Natural killer cell (primary cell): ENCODE data around the gene AP2A2. TPM values are rescaled to one million over a fixed set of nuclear protein-coding genes. Genes with fewer than 3 reads are reported as not detected.

ENCODE experiments used
- ATAC-seq, 3 donors: fragments of 150-1000 bp in 2 of 3; fragments of 200-7000 bp in 1 of 3; cut with Tn5 transposase; 1 replicate in 1 of 3; 2 replicates in 2 of 3; pipeline ENCODE4 v1.10.0; 2021; ENCODE audit warnings: mild to moderate bottlenecking in 2 of 3, moderate library complexity in 2 of 3
- DNase-seq, 2 donors: peaks; one replicate each; pipeline versions ENCODE4 v3.0.0 to v3.0.0-alpha.2; 2013 to 2021; ENCODE audit warnings: mixed read lengths in 1 of 2
- H3K27ac ChIP-seq: one replicate; pipeline ENCODE4 v1.5.1; 2013; ENCODE audit warnings: mild to moderate bottlenecking, low read length
- H3K27me3 ChIP-seq: one replicate; pipeline ENCODE4 v1.6.1; 2013; ENCODE audit warnings: low read length; ENCODE audit not compliant: control insufficient read depth, insufficient read depth
- H3K36me3 ChIP-seq: one replicate; pipeline ENCODE4 v1.6.1; 2013; ENCODE audit warnings: low read length; ENCODE audit not compliant: control insufficient read depth, insufficient read depth
- H3K4me1 ChIP-seq: one replicate; pipeline ENCODE4 v1.6.1; 2013; ENCODE audit warnings: low read length; ENCODE audit not compliant: control insufficient read depth, insufficient read depth
- H3K4me3 ChIP-seq: one replicate; pipeline ENCODE4 v1.5.1; 2013; ENCODE audit warnings: low read length
- H3K9me3 ChIP-seq: one replicate; pipeline ENCODE4 v1.6.1; 2013; ENCODE audit warnings: low read length; ENCODE audit not compliant: control insufficient read depth, insufficient read depth
- H3K27ac Mint-ChIP-seq, 2 donors: one replicate each; pipeline ENCODE4 v1.8.0; 2022; ENCODE audit warnings: mild to moderate bottlenecking in 2 of 2, mixed read lengths in 2 of 2, moderate library complexity in 1 of 2
- H3K27me3 Mint-ChIP-seq, 2 donors: one replicate each; pipeline ENCODE4 v1.8.0; 2022; ENCODE audit warnings: low read depth in 2 of 2, mixed read lengths in 2 of 2
- H3K36me3 Mint-ChIP-seq: one replicate; pipeline ENCODE4 v1.8.0; 2022; ENCODE audit warnings: mixed read lengths
- H3K4me1 Mint-ChIP-seq, 2 donors: one replicate each; pipeline ENCODE4 v1.8.0; 2022; ENCODE audit warnings: mixed read lengths in 2 of 2
- H3K4me3 Mint-ChIP-seq: one replicate; pipeline ENCODE4 v1.8.0; 2022; ENCODE audit warnings: mild to moderate bottlenecking, moderate library complexity, mixed read lengths
- H3K9me3 Mint-ChIP-seq, 2 donors: one replicate each; pipeline ENCODE4 v1.8.0; 2022; ENCODE audit warnings: mixed read lengths in 2 of 2
- WGBS: methylation state at CpG from one replicate; pipeline ENCODE4 v1.1.7; 2013; ENCODE audit warnings: missing lambda C conversion rate; ENCODE audit not compliant: insufficient coverage; 5-methylcytosine and 5-hydroxymethylcytosine counted together
- intact Hi-C: fragments of 100-400 bp; cut with micrococcal nuclease; formaldehyde crosslinking; loops from one replicate; pipeline ENCODE4 v1.14.2; 2022
- total RNA-seq, 4 donors: library from RNA; stranded (reverse); fragments of 120-200 nt in 1 of 4; gene quantifications; one replicate each; pipeline versions ENCODE4 v1.2.3 to v1.2.4, GENCODE V29; 2013 to 2022
- TF ChIP-seq, protein P1 (sequence below): fragments of 200-600 bp; IDR thresholded peaks from one replicate; pipeline ENCODE4 v1.8.0; 2022; ENCODE audit warnings: antibody characterized with exemption

The AP2A2 gene
- total RNA-seq, 3 donors from 2014 or later (not counting 1 experiment from before 2014, with no cell fraction given): 57.2 to 120 (median 82.9) TPM

GRCh38 chr11:889257-889656 is 36.4 kb upstream of the AP2A2 start:
- peak overlapping the region in 1 of 2 donors; percentile 51 for H3K27ac Mint-ChIP-seq
- H3K9me3 Mint-ChIP-seq: no peaks in the 10 kb centered on the region
- Histone ChIP-seq H3K4me1 (no peaks in the 10 kb centered on the region), H3K27ac (no peak overlapping the region), H3K9me3 (no peaks in the 10 kb centered on the region), H3K27me3 (no peaks in the 10 kb centered on the region), H3K4me3 (no peak overlapping the region), H3K36me3 (no peaks in the 10 kb centered on the region)
- H3K4me1 Mint-ChIP-seq: peaks cover 0 to 8% of the 10 kb centered on the region in 2 donors
- H3K36me3 Mint-ChIP-seq: no peaks in the 10 kb centered on the region
- H3K4me3 Mint-ChIP-seq: no peak overlapping the region
- H3K27me3 Mint-ChIP-seq: no peaks in the 10 kb centered on the region
- 98% methylated on average over 13 of the region's 13 CpGs for WGBS
- DNase-seq (no peak), ATAC-seq (no peak)
- intact Hi-C loops: no loop called here
- TF ChIP-seq, protein P1, sequence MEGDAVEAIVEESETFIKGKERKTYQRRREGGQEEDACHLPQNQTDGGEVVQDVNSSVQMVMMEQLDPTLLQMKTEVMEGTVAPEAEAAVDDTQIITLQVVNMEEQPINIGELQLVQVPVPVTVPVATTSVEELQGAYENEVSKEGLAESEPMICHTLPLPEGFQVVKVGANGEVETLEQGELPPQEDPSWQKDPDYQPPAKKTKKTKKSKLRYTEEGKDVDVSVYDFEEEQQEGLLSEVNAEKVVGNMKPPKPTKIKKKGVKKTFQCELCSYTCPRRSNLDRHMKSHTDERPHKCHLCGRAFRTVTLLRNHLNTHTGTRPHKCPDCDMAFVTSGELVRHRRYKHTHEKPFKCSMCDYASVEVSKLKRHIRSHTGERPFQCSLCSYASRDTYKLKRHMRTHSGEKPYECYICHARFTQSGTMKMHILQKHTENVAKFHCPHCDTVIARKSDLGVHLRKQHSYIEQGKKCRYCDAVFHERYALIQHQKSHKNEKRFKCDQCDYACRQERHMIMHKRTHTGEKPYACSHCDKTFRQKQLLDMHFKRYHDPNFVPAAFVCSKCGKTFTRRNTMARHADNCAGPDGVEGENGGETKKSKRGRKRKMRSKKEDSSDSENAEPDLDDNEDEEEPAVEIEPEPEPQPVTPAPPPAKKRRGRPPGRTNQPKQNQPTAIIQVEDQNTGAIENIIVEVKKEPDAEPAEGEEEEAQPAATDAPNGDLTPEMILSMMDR: no peak

GRCh38 chr11:889687-890475 is 35.8 kb upstream of the AP2A2 start:
- DNase-seq (no peak), ATAC-seq (no peak)
- Histone ChIP-seq H3K4me1 (no peaks in the 10 kb centered on the region), H3K27me3 (no peaks in the 10 kb centered on the region), H3K36me3 (no peaks in the 10 kb centered on the region), H3K4me3 (no peak overlapping the region), H3K9me3 (no peaks in the 10 kb centered on the region), H3K27ac (no peak overlapping the region)
- H3K4me1 Mint-ChIP-seq: peaks cover 0 to 8% of the 10 kb centered on the region in 2 donors
- H3K36me3 Mint-ChIP-seq: no peaks in the 10 kb centered on the region
- H3K9me3 Mint-ChIP-seq: no peaks in the 10 kb centered on the region
- TF ChIP-seq, protein P1: no peak
- WGBS: 93% methylated on average over 32 of the region's 32 CpGs
- H3K27me3 Mint-ChIP-seq: no peaks in the 10 kb centered on the region
- intact Hi-C loops: no loop called here
- H3K4me3 Mint-ChIP-seq: no peak overlapping the region
- peak overlapping the region in 1 of 2 donors; percentile 51 for H3K27ac Mint-ChIP-seq

GRCh38 chr11:890794-891540 is 34.7 kb upstream of the AP2A2 start:
- H3K27me3 Mint-ChIP-seq: no peaks in the 10 kb centered on the region

More at GRCh38 chr11:890794-891540, 34.7 kb upstream of the AP2A2 start:
- Mint-ChIP-seq H3K4me1 (peaks cover 0 to 8% of the 10 kb centered on the region in 2 donors), H3K36me3 (no peaks in the 10 kb centered on the region), H3K9me3 (no peaks in the 10 kb centered on the region), H3K4me3 (no peak overlapping the region), H3K27ac (no peak overlapping the region)
- ATAC-seq: no peak
- TF ChIP-seq, protein P1: no peak
- intact Hi-C loops: no loop called here
- no peak for DNase-seq
- Histone ChIP-seq H3K27ac (no peak overlapping the region), H3K27me3 (no peaks in the 10 kb centered on the region), H3K4me3 (no peak overlapping the region), H3K36me3 (no peaks in the 10 kb centered on the region), H3K4me1 (no peaks in the 10 kb centered on the region), H3K9me3 (no peaks in the 10 kb centered on the region)
- 91% methylated on average over 22 of the region's 27 CpGs for WGBS
